CD4-positive, alpha-beta memory T cell (primary cell): ENCODE results near the gene RETREG1. TPM values are rescaled to one million over a fixed set of nuclear protein-coding genes. Genes with fewer than 3 reads are reported as not detected.
A peak's percentile ranks its signal among the peaks of the same experiment; 100 is the strongest.

Experiments
- CTCF ChIA-PET: fragments of 350-600 bp; sonication (Branson Sonifier 250); formaldehyde crosslinking; loops from one replicate; lab custom pipeline; 2021; ENCODE audit warnings: inconsistent platforms; ENCODE audit not compliant: partially characterized antibody; lab: Charles Lee
- POLR2A ChIA-PET: fragments of 350-600 bp; sonication (Branson Sonifier 250); formaldehyde crosslinking; loops from one replicate; lab custom pipeline; 2021; ENCODE audit not compliant: partially characterized antibody; lab: Charles Lee
- DNase-seq, 5 donors: peaks; one replicate each; pipeline versions ENCODE4 v3.0.0 to v3.0.0-alpha.2; 2020 to 2022; ENCODE audit warnings: mixed read lengths in 1 of 5
- H3K27ac ChIP-seq: one replicate; pipeline ENCODE4 v1.7.0; 2013; ENCODE audit warnings: low read depth, low read length
- H3K27me3 ChIP-seq: 2 replicates; pipeline ENCODE4 v1.7.0; 2013; ENCODE audit warnings: mild to moderate bottlenecking, low read length, moderate library complexity; ENCODE audit not compliant: insufficient read depth
- H3K36me3 ChIP-seq: 2 replicates; pipeline ENCODE4 v1.7.0; 2013; ENCODE audit warnings: mild to moderate bottlenecking, low read length, moderate library complexity; ENCODE audit not compliant: insufficient read depth
- H3K4me1 ChIP-seq: 2 replicates; pipeline ENCODE4 v1.7.0; 2013; ENCODE audit warnings: mild to moderate bottlenecking, low read length, moderate library complexity; ENCODE audit not compliant: insufficient read depth
- H3K4me3 ChIP-seq, 2 donors: one replicate each; pipeline ENCODE4 v1.7.0; 2013; ENCODE audit warnings: low read length in 2 of 2, mild to moderate bottlenecking in 1 of 2
- H3K9me3 ChIP-seq, 2 donors: one replicate each; pipeline ENCODE4 v1.7.0; 2013; ENCODE audit warnings: low read length in 2 of 2, control low read depth in 1 of 2; ENCODE audit not compliant: control insufficient read depth in 1 of 2
- H3K27ac Mint-ChIP-seq, 7 donors: one replicate each; pipeline ENCODE4 v1.8.0; 2020 to 2021; ENCODE audit warnings: mixed read lengths in 7 of 7, mild to moderate bottlenecking in 6 of 7, inconsistent platforms in 3 of 7, moderate library complexity in 3 of 7
- H3K27me3 Mint-ChIP-seq, 2 donors: one replicate each; pipeline ENCODE4 v1.8.0; 2020 to 2021; ENCODE audit warnings: mixed read lengths in 2 of 2
- H3K36me3 Mint-ChIP-seq, 2 donors: one replicate each; pipeline ENCODE4 v1.8.0; 2020 to 2021; ENCODE audit warnings: mixed read lengths in 2 of 2, inconsistent platforms in 1 of 2, mild to moderate bottlenecking in 1 of 2
- H3K4me1 Mint-ChIP-seq, 4 donors: one replicate each; pipeline ENCODE4 v1.8.0; 2020 to 2021; ENCODE audit warnings: mixed read lengths in 4 of 4, mild to moderate bottlenecking in 1 of 4
- H3K4me3 Mint-ChIP-seq, 8 donors: one replicate each; pipeline ENCODE4 v1.8.0; 2020 to 2021; ENCODE audit warnings: mixed read lengths in 8 of 8, mild to moderate bottlenecking in 7 of 8, moderate library complexity in 6 of 8, inconsistent platforms in 3 of 8
- H3K9me3 Mint-ChIP-seq, 8 donors: one replicate each; pipeline ENCODE4 v1.8.0; 2020 to 2021; ENCODE audit warnings: mixed read lengths in 8 of 8, mild to moderate bottlenecking in 5 of 8, inconsistent platforms in 3 of 8, moderate library complexity in 1 of 8
- intact Hi-C: fragments of 100-400 bp; cut with micrococcal nuclease; formaldehyde crosslinking; loops from one replicate; pipeline ENCODE4 v1.15.1; 2023
- polyA plus RNA-seq, 2 donors: library from polyadenylated mRNA; unstranded; fragments of 300-500 nt; fragmentation: Illumina TruSeq; gene quantifications; one replicate each; pipeline ENCODE4 v1.2.3, GENCODE V29; 2021
- total RNA-seq, 2 experiments: library from RNA; stranded (reverse); gene quantifications; one replicate each; pipeline ENCODE4 v1.2.3, GENCODE V29; 2021

Gene RETREG1
- total and polyA plus RNA-seq, 4 experiments from 2014 or later = 26.6 to 79.5 (median 49.3) TPM

- intact Hi-C loops = no loop called here
- Mint-ChIP-seq H3K27ac (peak overlapping the region in 1 of 7 donors; percentile 8), H3K4me3 (no peak overlapping the region), H3K36me3 (peaks cover 26 to 54% of the 10 kb centered on the region in 2 donors), H3K9me3 (no peaks in the 10 kb centered on the region), H3K4me1 (peaks cover 4 to 39% (median 13%) of the 10 kb centered on the region in 4 donors), H3K27me3 (no peaks in the 10 kb centered on the region)
- Histone ChIP-seq H3K4me3 (no peak overlapping the region), H3K36me3 (no peaks in the 10 kb centered on the region), H3K9me3 (no peaks in the 10 kb centered on the region), H3K27me3 (no peaks in the 10 kb centered on the region), H3K27ac (no peak overlapping the region), H3K4me1 (no peaks in the 10 kb centered on the region)
- CTCF ChIA-PET = interaction anchor here (1.2 to 1.5 kb wide), 2 partner anchors 15 to 109 kb away, joined by 3 to 4 read pairs; no protein-coding TSS in a partner anchor
- DNase-seq = no peak
- POLR2A ChIA-PET = no interaction called here
Observed at GRCh38 chr5:16567365-16567764, 49.4 kb downstream of the RETREG1 start.

- Histone ChIP-seq H3K27ac (no peak overlapping the region), H3K27me3 (no peaks in the 10 kb centered on the region), H3K36me3 (no peaks in the 10 kb centered on the region), H3K4me3 (no peak overlapping the region), H3K4me1 (no peaks in the 10 kb centered on the region), H3K9me3 (no peaks in the 10 kb centered on the region)
- DNase-seq = no peak
- peaks cover 22 to 56% of the 10 kb centered on the region in 2 donors for H3K36me3 Mint-ChIP-seq
- no peak overlapping the region for H3K27ac Mint-ChIP-seq
- ChIA-PET POLR2A (no interaction called here), CTCF (no interaction called here)
- intact Hi-C loops = no loop called here
- no peak overlapping the region for H3K4me3 Mint-ChIP-seq
- no peaks in the 10 kb centered on the region for H3K27me3 Mint-ChIP-seq
- H3K4me1 Mint-ChIP-seq = peaks cover 4 to 51% (median 13%) of the 10 kb centered on the region in 4 donors
- H3K9me3 Mint-ChIP-seq = no peaks in the 10 kb centered on the region
Observed at GRCh38 chr5:16565118-16565517, 51.7 kb downstream of the RETREG1 start.

- intact Hi-C loops = no loop called here
- Histone ChIP-seq H3K9me3 (no peaks in the 10 kb centered on the region), H3K27ac (no peak overlapping the region), H3K4me3 (no peak overlapping the region), H3K27me3 (no peaks in the 10 kb centered on the region), H3K36me3 (no peaks in the 10 kb centered on the region), H3K4me1 (no peaks in the 10 kb centered on the region)
- Mint-ChIP-seq H3K4me3 (no peak overlapping the region), H3K9me3 (no peaks in the 10 kb centered on the region), H3K36me3 (peaks cover 20 to 52% of the 10 kb centered on the region in 2 donors), H3K27ac (peak overlapping the region in 1 of 7 donors; percentile 8), H3K27me3 (no peaks in the 10 kb centered on the region), H3K4me1 (peaks cover 4 to 47% (median 13%) of the 10 kb centered on the region in 4 donors)
- no peak for DNase-seq
- ChIA-PET CTCF (no interaction called here), POLR2A (no interaction called here)
Observed at GRCh38 chr5:16564248-16564867, 52.4 kb downstream of the RETREG1 start.

- Histone ChIP-seq H3K4me1 (no peaks in the 10 kb centered on the region), H3K27me3 (no peaks in the 10 kb centered on the region), H3K4me3 (no peak overlapping the region), H3K9me3 (no peaks in the 10 kb centered on the region), H3K27ac (no peak overlapping the region), H3K36me3 (no peaks in the 10 kb centered on the region)
- H3K27ac Mint-ChIP-seq = no peak overlapping the region
- ChIA-PET POLR2A (no interaction called here), CTCF (interaction anchor here (1.3 to 1.9 kb wide), 2 partner anchors 13 to 76 kb away, joined by 3 to 7 read pairs; no protein-coding TSS in a partner anchor)
- H3K36me3 Mint-ChIP-seq = peaks cover 18 to 50% of the 10 kb centered on the region in 2 donors
- no peak for DNase-seq
- intact Hi-C loops = no loop called here
- H3K4me3 Mint-ChIP-seq = no peak overlapping the region
- peaks cover 4 to 47% (median 14%) of the 10 kb centered on the region in 4 donors for H3K4me1 Mint-ChIP-seq
- H3K27me3 Mint-ChIP-seq = no peaks in the 10 kb centered on the region
- no peaks in the 10 kb centered on the region for H3K9me3 Mint-ChIP-seq
Observed at GRCh38 chr5:16563686-16564085, 53.1 kb downstream of the RETREG1 start.

- no peak for DNase-seq
- Histone ChIP-seq H3K4me1 (no peaks in the 10 kb centered on the region), H3K27me3 (no peaks in the 10 kb centered on the region), H3K27ac (no peak overlapping the region), H3K4me3 (no peak overlapping the region), H3K9me3 (no peaks in the 10 kb centered on the region), H3K36me3 (no peaks in the 10 kb centered on the region)
- no peak overlapping the region for H3K27ac Mint-ChIP-seq
- H3K27me3 Mint-ChIP-seq = no peaks in the 10 kb centered on the region
- peaks cover 5 to 38% of the 10 kb centered on the region in 2 donors for H3K36me3 Mint-ChIP-seq
- peaks cover 5 to 45% (median 8%) of the 10 kb centered on the region in 4 donors for H3K4me1 Mint-ChIP-seq
- CTCF ChIA-PET = no interaction called here
- no peaks in the 10 kb centered on the region for H3K9me3 Mint-ChIP-seq
- intact Hi-C loops = no loop called here
- H3K4me3 Mint-ChIP-seq = no peak overlapping the region
- POLR2A ChIA-PET = interaction anchor here (0.5 kb wide), 1 partner anchor 66 kb away, joined by 3 read pairs; no protein-coding TSS in a partner anchor
Observed at GRCh38 chr5:16561660-16562059, 55.1 kb downstream of the RETREG1 start.

GRCh38 chr5:16559702-16560101 lies 57.1 kb downstream of the RETREG1 start:
- H3K4me1 Mint-ChIP-seq = peaks cover 1 to 34% (median 7%) of the 10 kb centered on the region in 4 donors
- no peaks in the 10 kb centered on the region for H3K27me3 ChIP-seq
- H3K36me3 Mint-ChIP-seq = peaks cover 0 to 25% of the 10 kb centered on the region in 2 donors
- intact Hi-C loops = no loop called here
- H3K9me3 ChIP-seq = no peaks in the 10 kb centered on the region
- ChIA-PET CTCF (interaction anchor here (1.2 to 1.4 kb wide), 2 partner anchors 26 to 27 kb away, joined by 3 read pairs; no protein-coding TSS in a partner anchor), POLR2A (no interaction called here)
- no peaks in the 10 kb centered on the region for H3K9me3 Mint-ChIP-seq
- H3K4me1 ChIP-seq = no peaks in the 10 kb centered on the region
- no peak overlapping the region for H3K27ac Mint-ChIP-seq
- H3K4me3 Mint-ChIP-seq = no peak overlapping the region
- H3K36me3 ChIP-seq = no peaks in the 10 kb centered on the region
- DNase-seq = no peak
- no peaks in the 10 kb centered on the region for H3K27me3 Mint-ChIP-seq
- H3K27ac ChIP-seq = no peak overlapping the region
- no peak overlapping the region for H3K4me3 ChIP-seq

- no peaks in the 10 kb centered on the region for H3K36me3 ChIP-seq
- H3K27ac Mint-ChIP-seq = peak overlapping the region in 2 of 7 donors; percentile 9 to 53
- H3K4me3 Mint-ChIP-seq = no peak overlapping the region
- ChIA-PET CTCF (interaction anchor here (1.2 to 1.4 kb wide), 2 partner anchors 26 to 28 kb away, joined by 3 read pairs; no protein-coding TSS in a partner anchor), POLR2A (no interaction called here)
- no peaks in the 10 kb centered on the region for H3K27me3 ChIP-seq
- H3K9me3 ChIP-seq = no peaks in the 10 kb centered on the region
- H3K4me3 ChIP-seq = no peak overlapping the region
- intact Hi-C loops = no loop called here
- peaks cover 0 to 22% of the 10 kb centered on the region in 2 donors for H3K36me3 Mint-ChIP-seq
- no peak for DNase-seq
- no peak overlapping the region for H3K27ac ChIP-seq
- no peaks in the 10 kb centered on the region for H3K9me3 Mint-ChIP-seq
- no peaks in the 10 kb centered on the region for H3K27me3 Mint-ChIP-seq
- H3K4me1 Mint-ChIP-seq = peaks cover 1 to 34% (median 7%) of the 10 kb centered on the region in 4 donors
- no peaks in the 10 kb centered on the region for H3K4me1 ChIP-seq
Observed at GRCh38 chr5:16558984-16559629, 57.7 kb downstream of the RETREG1 start.
